Muscle layer of duodenum (tissue), 2 donors: ENCODE measurements around the gene SDC1.

Source experiments
- H3K27ac ChIP-seq: one replicate; pipeline ENCODE4 v1.7.0; 2013; ENCODE audit warnings: mild to moderate bottlenecking, low read length
- H3K27me3 ChIP-seq: one replicate; pipeline ENCODE4 v1.7.0; 2013; ENCODE audit warnings: low read depth, mild to moderate bottlenecking, control low read depth, low read length
- H3K36me3 ChIP-seq, 2 donors: one replicate each; pipeline ENCODE4 v1.7.0; 2013; ENCODE audit warnings: low read length in 2 of 2, control low read depth in 1 of 2, mild to moderate bottlenecking in 1 of 2; ENCODE audit not compliant: insufficient read depth in 2 of 2, control insufficient read depth in 1 of 2
- H3K4me1 ChIP-seq, 2 donors: one replicate each; pipeline ENCODE4 v1.7.0; 2013; ENCODE audit warnings: low read length in 2 of 2, mild to moderate bottlenecking in 2 of 2, control low read depth in 1 of 2, moderate library complexity in 1 of 2; ENCODE audit not compliant: insufficient read depth in 2 of 2, control insufficient read depth in 1 of 2
- H3K4me3 ChIP-seq, 2 donors: one replicate each; pipeline ENCODE4 v1.7.0; 2013; ENCODE audit warnings: low read length in 2 of 2, low read depth in 1 of 2, mild to moderate bottlenecking in 1 of 2
- H3K9me3 ChIP-seq, 2 donors: one replicate each; pipeline ENCODE4 v1.7.0; 2013; ENCODE audit warnings: low read length in 2 of 2, control low read depth in 1 of 2, mild to moderate bottlenecking in 1 of 2; ENCODE audit not compliant: control insufficient read depth in 1 of 2
- donor health status: healthy.

SDC1 gene

GRCh38 chr2:20159411-20160070 lies 65.4 kb downstream of the SDC1 start:
- Histone ChIP-seq H3K27ac (no peak overlapping the region), H3K36me3 (no peaks in the 10 kb centered on the region), H3K4me1 (no peaks in the 10 kb centered on the region), H3K27me3 (no peaks in the 10 kb centered on the region), H3K9me3 (no peaks in the 10 kb centered on the region), H3K4me3 (no peak overlapping the region)

- H3K9me3 ChIP-seq = no peaks in the 10 kb centered on the region
- H3K27me3 ChIP-seq = no peaks in the 10 kb centered on the region
- no peak overlapping the region for H3K27ac ChIP-seq
- no peaks in the 10 kb centered on the region for H3K36me3 ChIP-seq
- H3K4me3 ChIP-seq = no peak overlapping the region
- no peaks in the 10 kb centered on the region for H3K4me1 ChIP-seq
These were observed 67.6 kb downstream of the SDC1 start for GRCh38 chr2:20157193-20157891.

DNA sequence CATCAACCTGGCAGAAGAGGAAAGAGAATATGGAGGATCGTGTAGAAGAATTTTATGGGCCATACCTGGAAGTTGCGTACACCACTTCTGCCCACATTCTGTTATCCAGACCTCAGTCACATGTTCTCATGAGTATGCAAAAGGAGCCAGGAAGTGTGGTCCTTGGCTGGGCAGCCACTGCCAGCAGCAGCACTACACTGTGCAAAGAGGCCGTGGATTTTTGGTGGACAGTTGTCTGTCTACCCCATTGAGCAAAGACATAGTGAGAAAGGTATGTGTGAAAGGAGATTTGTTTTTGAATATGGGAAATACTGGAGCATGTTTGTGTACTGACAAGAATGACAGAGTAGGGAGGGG lies 68.1 kb downstream of the SDC1 start:
- Histone ChIP-seq H3K4me1 (no peaks in the 10 kb centered on the region), H3K27ac (no peak overlapping the region), H3K36me3 (no peaks in the 10 kb centered on the region), H3K9me3 (no peaks in the 10 kb centered on the region), H3K4me3 (no peak overlapping the region), H3K27me3 (no peaks in the 10 kb centered on the region)

- Histone ChIP-seq H3K27ac (no peak overlapping the region), H3K4me1 (no peaks in the 10 kb centered on the region), H3K27me3 (no peaks in the 10 kb centered on the region), H3K36me3 (no peaks in the 10 kb centered on the region), H3K4me3 (no peak overlapping the region), H3K9me3 (no peaks in the 10 kb centered on the region)
These were observed 68.7 kb downstream of the SDC1 start for GRCh38 chr2:20156076-20156759.

- no peaks in the 10 kb centered on the region for H3K27me3 ChIP-seq
- H3K4me1 ChIP-seq = no peaks in the 10 kb centered on the region
- H3K4me3 ChIP-seq = no peak overlapping the region
- peaks cover 0 to 5% of the 10 kb centered on the region in 2 donors for H3K36me3 ChIP-seq
- H3K27ac ChIP-seq = no peak overlapping the region
- H3K9me3 ChIP-seq = no peaks in the 10 kb centered on the region
These were observed 71.6 kb downstream of the SDC1 start for GRCh38 chr2:20153131-20153851.

GRCh38 chr2:20150806-20151571 lies 73.9 kb downstream of the SDC1 start:
- Histone ChIP-seq H3K9me3 (no peaks in the 10 kb centered on the region), H3K36me3 (peaks cover 0 to 5% of the 10 kb centered on the region in 2 donors), H3K4me3 (no peak overlapping the region), H3K27ac (no peak overlapping the region), H3K4me1 (no peaks in the 10 kb centered on the region), H3K27me3 (no peaks in the 10 kb centered on the region)
